ENCODE data around the gene CAMK1.

The CAMK1 gene

GRCh38 chr3:9721015-9721699 is 48.6 kb downstream of the CAMK1 start:
- TF ChIP-seq REST (IDR thresholded peaks at IDR 0.05; ENCODE audit: insufficient replicate concordance, low read depth) = no peak
- no peak for TF ChIP-seq SPI1 (IDR thresholded peaks at IDR 0.05; ENCODE audit: borderline replicate concordance, low read depth)
- no peak for TF ChIP-seq POLR2AphosphoS5 (IDR thresholded peaks at IDR 0.05; ENCODE audit: low read depth)
- no peak for TF ChIP-seq CTCF (IDR thresholded peaks at IDR 0.05; ENCODE audit: insufficient read depth, low read length)
- TF ChIP-seq GABPA (IDR thresholded peaks at IDR 0.05; ENCODE audit: low read depth) = no peak
- no peak overlapping the region for H3K27ac ChIP-seq (replicated peaks)

GRCh38 chr3:9718118-9718517 is 51.6 kb downstream of the CAMK1 start:
- Histone ChIP-seq H3K27me3 (ENCODE audit: insufficient read depth, poor library complexity, severe bottlenecking) (no peaks in the 10 kb centered on the region), H3K4me3 (replicated peaks; ENCODE audit: insufficient read depth, low read length) (no peak overlapping the region), H3K27ac (replicated peaks) (no peak overlapping the region)
- no peak for DNase-seq (ENCODE audit: low read depth in 1 of 2, low spot score in 1 of 2)
- TF ChIP-seq SPI1 (IDR thresholded peaks at IDR 0.05; ENCODE audit: borderline replicate concordance, low read depth) (no peak), POLR2AphosphoS5 (IDR thresholded peaks at IDR 0.05; ENCODE audit: low read depth) (no peak), REST (IDR thresholded peaks at IDR 0.05; ENCODE audit: insufficient replicate concordance, low read depth) (no peak)

More at GRCh38 chr3:9721015-9721699, 48.6 kb downstream of the CAMK1 start:
- DNase-seq (ENCODE audit: low read depth in 1 of 2, low spot score in 1 of 2) = no peak
- H3K27me3 ChIP-seq (ENCODE audit: insufficient read depth, poor library complexity, severe bottlenecking) = no peaks in the 10 kb centered on the region
- H3K4me3 ChIP-seq (replicated peaks; ENCODE audit: insufficient read depth, low read length) = no peak overlapping the region

GRCh38 chr3:9717563-9717962 is 52.2 kb downstream of the CAMK1 start:
- DNase-seq (ENCODE audit: low read depth in 1 of 2, low spot score in 1 of 2) = no peak
- Histone ChIP-seq H3K4me3 (replicated peaks; ENCODE audit: insufficient read depth, low read length) (no peak overlapping the region), H3K27ac (replicated peaks) (no peak overlapping the region), H3K27me3 (ENCODE audit: insufficient read depth, poor library complexity, severe bottlenecking) (no peaks in the 10 kb centered on the region)
- no peak for TF ChIP-seq GABPA (IDR thresholded peaks at IDR 0.05; ENCODE audit: low read depth)
- TF ChIP-seq SPI1 (IDR thresholded peaks at IDR 0.05; ENCODE audit: borderline replicate concordance, low read depth) = no peak
- no peak for TF ChIP-seq REST (IDR thresholded peaks at IDR 0.05; ENCODE audit: insufficient replicate concordance, low read depth)
- no peak for TF ChIP-seq POLR2AphosphoS5 (IDR thresholded peaks at IDR 0.05; ENCODE audit: low read depth)
- no peak for TF ChIP-seq CTCF (IDR thresholded peaks at IDR 0.05; ENCODE audit: insufficient read depth, low read length)
